SK-N-MC (cell line): ENCODE results near the gene NFKB1.

ENCODE experiments used
- EZH2 ChIP-seq: fragments of 200-600 bp; sonication (generic); IDR thresholded peaks from one replicate; pipeline ENCODE4 v1.6.1; 2017; ENCODE audit warnings: antibody characterized with exemption
- FOXP2 ChIP-seq: optimal IDR thresholded peaks from 2 replicates; pipeline ENCODE3; 2011; ENCODE audit warnings: mild to moderate bottlenecking, moderate library complexity; ENCODE audit not compliant: insufficient read depth; ENCODE audit errors: extremely low read length, control extremely low read depth
- POLR2AphosphoS5 ChIP-seq: IDR thresholded peaks from 2 replicates; pipeline ENCODE4 v1.6.1; 2012; ENCODE audit warnings: mild to moderate bottlenecking, low read depth, low read length, borderline replicate concordance

DNA sequence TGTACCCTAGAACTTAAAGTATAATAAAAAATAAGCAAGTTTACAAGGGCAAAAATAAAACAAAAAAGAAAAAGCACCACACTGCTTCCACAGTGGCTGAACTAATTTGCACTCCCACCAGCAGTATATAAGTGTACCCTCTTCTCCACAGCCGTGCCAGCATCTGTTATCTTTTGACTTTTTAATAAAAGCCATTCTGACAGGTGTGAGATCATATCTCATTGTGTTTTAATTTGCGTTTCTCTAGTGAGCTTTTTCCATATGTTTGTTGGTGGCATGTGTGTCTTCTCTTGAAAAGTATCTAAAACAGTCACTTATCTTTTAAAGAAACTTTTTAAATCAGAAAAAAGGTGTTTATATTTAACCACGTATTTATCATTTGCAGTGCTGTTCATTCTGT lies 71.3 kb downstream of the NFKB1 start:
- TF ChIP-seq EZH2, result no peak
- TF ChIP-seq POLR2AphosphoS5, result no peak
- TF ChIP-seq FOXP2, result no peak
